Measurements from ENCODE around the gene TTC32.

TTC32 gene

GRCh38 chr2:19848029-19848750 is 53.6 kb downstream of the TTC32 start:
- DNase-seq: no peak

- DNase-seq: no peak
Observed at GRCh38 chr2:19847486-19847885, 54.3 kb downstream of the TTC32 start.
